ENCODE data around the gene CECR2.

DNA sequence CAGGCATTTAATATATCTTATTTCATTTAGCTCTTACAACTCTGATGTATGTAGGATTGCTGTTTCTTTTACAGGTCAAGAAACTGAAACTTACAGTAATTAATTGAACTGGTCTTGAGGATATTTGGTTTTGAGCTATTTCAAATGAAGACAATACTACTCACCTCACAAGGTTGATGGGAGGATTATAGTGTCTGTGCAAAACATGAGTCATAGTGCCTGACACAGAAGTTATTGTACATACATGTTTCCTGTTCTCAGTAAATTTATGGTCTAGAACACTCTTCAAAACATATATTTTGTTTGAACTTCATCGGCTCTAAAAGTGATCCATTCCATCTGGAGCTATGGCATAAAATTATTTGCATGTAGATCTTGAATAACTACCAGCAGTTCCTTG lies 61.9 kb downstream of the CECR2 start:
- TF ChIP-seq CTCF (conservative IDR thresholded peaks at IDR 0.05; ENCODE audit: low read depth, low read length): no peak
- TF ChIP-seq EZH2phosphoT487 (IDR thresholded peaks at IDR 0.05; ENCODE audit: borderline replicate concordance, low read length): no peak
